Astrocyte (in vitro differentiated cells and primary cell): ENCODE measurements around the gene HOXD9.

Experiments used
- CTCF ChIP-seq: IDR thresholded peaks from 2 replicates; pipeline ENCODE4 v1.5.1; 2011; ENCODE audit warnings: low read depth, mild to moderate bottlenecking, inconsistent platforms, low read length, moderate library complexity; ENCODE audit not compliant: insufficient read depth
- EZH2 ChIP-seq: IDR thresholded peaks from 2 replicates; pipeline ENCODE4 v1.6.1; 2012; ENCODE audit warnings: mild to moderate bottlenecking, low read length, inconsistent platforms; ENCODE audit not compliant: insufficient read depth

- TF ChIP-seq CTCF (no peak), EZH2 (no peak)
Observed at GRCh38 chr2:176089843-176090395, 32.6 kb upstream of the HOXD9 start.
